Endothelial cell (in vitro differentiated cells): ENCODE measurements around the gene TMEM141. TPM values are rescaled to one million over a fixed set of nuclear protein-coding genes. Genes with fewer than 3 reads are reported as not detected.

Experiments used
- DNase-seq: peaks from one replicate; pipeline ENCODE4 v3.0.0; 2021; ENCODE audit warnings: low spot score
- H3K27ac Mint-ChIP-seq: one replicate; pipeline ENCODE4 v1.8.0; 2021; ENCODE audit warnings: mixed read lengths, inconsistent platforms; ENCODE audit not compliant: unreplicated experiment
- H3K27me3 Mint-ChIP-seq: one replicate; pipeline ENCODE4 v1.8.0; 2021; ENCODE audit warnings: mild to moderate bottlenecking, moderate library complexity, mixed read lengths, inconsistent platforms; ENCODE audit not compliant: unreplicated experiment
- H3K36me3 Mint-ChIP-seq: one replicate; pipeline ENCODE4 v1.8.0; 2021; ENCODE audit warnings: mild to moderate bottlenecking, low read depth, mixed read lengths, inconsistent platforms; ENCODE audit not compliant: unreplicated experiment
- H3K4me1 Mint-ChIP-seq: one replicate; pipeline ENCODE4 v1.8.0; 2021; ENCODE audit warnings: mild to moderate bottlenecking, mixed read lengths, inconsistent platforms; ENCODE audit not compliant: unreplicated experiment
- H3K4me3 Mint-ChIP-seq: one replicate; pipeline ENCODE4 v1.8.0; 2021; ENCODE audit warnings: mild to moderate bottlenecking, mixed read lengths, inconsistent platforms; ENCODE audit not compliant: unreplicated experiment
- H3K9me3 Mint-ChIP-seq: one replicate; pipeline ENCODE4 v1.8.0; 2021; ENCODE audit warnings: mixed read lengths, inconsistent platforms; ENCODE audit not compliant: unreplicated experiment
- total RNA-seq: library from RNA; stranded (reverse); fragmentation: NEBNext Ultra II Directional; extraction: Animal tissue kit (Norgen Biotek cat#: 25700); gene quantifications from one replicate; pipeline ENCODE4 v1.2.1, GENCODE V29; 2021; ENCODE audit not compliant: unreplicated experiment
- TF ChIP-seq, protein P1 (sequence below): fragments of 200-600 bp; sonication (generic); IDR thresholded peaks from one replicate; pipeline ENCODE4 v1.5.0; 2021; ENCODE audit warnings: antibody characterized with exemption; ENCODE audit not compliant: unreplicated experiment

The TMEM141 gene
- total RNA-seq, 1 donor from 2014 or later: 73.0 TPM

DNA sequence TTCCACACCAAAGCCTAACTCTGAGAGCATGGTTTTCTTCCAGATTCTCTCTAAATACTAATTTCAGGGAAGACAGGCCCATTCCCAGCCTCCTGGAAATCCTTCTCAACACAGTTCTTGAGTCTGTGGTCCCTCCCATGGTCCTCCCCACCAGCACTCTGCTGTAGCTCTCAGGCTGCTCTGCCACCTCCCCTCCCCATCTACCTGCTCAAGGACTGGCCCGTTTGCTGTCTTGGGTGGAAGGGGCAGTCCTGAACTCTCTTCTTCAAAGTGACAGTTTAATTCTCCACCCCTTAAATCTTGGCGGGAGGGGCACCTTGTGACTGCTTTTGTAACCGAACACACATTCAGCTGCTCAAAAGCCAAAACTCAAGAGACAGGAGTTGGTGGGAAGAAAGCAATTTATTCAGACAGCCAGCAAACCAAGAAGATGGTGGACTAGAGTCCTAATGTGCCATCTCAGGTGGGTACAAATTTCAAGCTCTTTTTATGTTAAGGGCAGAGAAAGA lies 19.2 kb upstream of the TMEM141 start:
- no peak for DNase-seq
- TF ChIP-seq, protein P1, sequence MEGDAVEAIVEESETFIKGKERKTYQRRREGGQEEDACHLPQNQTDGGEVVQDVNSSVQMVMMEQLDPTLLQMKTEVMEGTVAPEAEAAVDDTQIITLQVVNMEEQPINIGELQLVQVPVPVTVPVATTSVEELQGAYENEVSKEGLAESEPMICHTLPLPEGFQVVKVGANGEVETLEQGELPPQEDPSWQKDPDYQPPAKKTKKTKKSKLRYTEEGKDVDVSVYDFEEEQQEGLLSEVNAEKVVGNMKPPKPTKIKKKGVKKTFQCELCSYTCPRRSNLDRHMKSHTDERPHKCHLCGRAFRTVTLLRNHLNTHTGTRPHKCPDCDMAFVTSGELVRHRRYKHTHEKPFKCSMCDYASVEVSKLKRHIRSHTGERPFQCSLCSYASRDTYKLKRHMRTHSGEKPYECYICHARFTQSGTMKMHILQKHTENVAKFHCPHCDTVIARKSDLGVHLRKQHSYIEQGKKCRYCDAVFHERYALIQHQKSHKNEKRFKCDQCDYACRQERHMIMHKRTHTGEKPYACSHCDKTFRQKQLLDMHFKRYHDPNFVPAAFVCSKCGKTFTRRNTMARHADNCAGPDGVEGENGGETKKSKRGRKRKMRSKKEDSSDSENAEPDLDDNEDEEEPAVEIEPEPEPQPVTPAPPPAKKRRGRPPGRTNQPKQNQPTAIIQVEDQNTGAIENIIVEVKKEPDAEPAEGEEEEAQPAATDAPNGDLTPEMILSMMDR: no peak
- Mint-ChIP-seq H3K27me3 (peaks cover 10% of the 10 kb centered on the region), H3K27ac (no peak overlapping the region), H3K4me1 (peaks cover 2% of the 10 kb centered on the region), H3K36me3 (no peaks in the 10 kb centered on the region), H3K4me3 (no peak overlapping the region), H3K9me3 (no peaks in the 10 kb centered on the region)

DNA sequence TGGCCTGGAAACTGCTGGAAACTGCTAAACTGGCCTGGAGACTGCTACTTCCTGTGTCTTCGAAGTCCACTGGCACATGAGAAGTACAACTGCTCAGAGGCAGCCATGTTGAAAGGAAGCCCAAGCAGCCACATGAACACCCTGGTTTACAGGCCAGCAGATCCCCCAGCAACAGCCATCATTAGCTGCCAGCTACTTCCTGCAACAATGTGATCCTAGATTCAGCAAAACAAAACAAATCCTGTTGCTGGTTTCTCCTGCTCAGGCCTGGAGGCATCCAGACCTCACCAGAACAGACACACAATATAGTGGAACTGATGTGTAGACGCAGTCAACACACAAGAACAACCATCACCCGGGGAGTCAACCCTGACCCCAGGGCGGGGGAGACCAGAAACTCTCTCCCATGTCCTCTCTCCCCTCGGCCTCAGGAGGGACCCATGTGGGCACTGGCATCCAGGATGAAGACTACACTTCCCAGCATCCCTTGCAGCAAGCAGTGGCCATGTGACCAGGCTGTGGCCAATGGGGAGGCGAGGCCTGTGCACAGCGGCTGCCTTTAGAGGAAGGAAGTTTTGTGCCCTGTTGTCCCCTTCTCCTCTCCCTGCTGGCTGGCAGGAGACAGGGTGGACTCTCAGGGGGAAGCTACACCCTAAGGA lies 17.6 kb upstream of the TMEM141 start:
- Mint-ChIP-seq H3K9me3 (no peaks in the 10 kb centered on the region), H3K36me3 (peaks cover 4% of the 10 kb centered on the region), H3K27me3 (peaks cover 16% of the 10 kb centered on the region), H3K4me3 (peak overlapping the region; percentile 25), H3K27ac (no peak overlapping the region), H3K4me1 (peaks cover 2% of the 10 kb centered on the region)
- TF ChIP-seq, protein P1: no peak
- peak; percentile 33 for DNase-seq

DNA sequence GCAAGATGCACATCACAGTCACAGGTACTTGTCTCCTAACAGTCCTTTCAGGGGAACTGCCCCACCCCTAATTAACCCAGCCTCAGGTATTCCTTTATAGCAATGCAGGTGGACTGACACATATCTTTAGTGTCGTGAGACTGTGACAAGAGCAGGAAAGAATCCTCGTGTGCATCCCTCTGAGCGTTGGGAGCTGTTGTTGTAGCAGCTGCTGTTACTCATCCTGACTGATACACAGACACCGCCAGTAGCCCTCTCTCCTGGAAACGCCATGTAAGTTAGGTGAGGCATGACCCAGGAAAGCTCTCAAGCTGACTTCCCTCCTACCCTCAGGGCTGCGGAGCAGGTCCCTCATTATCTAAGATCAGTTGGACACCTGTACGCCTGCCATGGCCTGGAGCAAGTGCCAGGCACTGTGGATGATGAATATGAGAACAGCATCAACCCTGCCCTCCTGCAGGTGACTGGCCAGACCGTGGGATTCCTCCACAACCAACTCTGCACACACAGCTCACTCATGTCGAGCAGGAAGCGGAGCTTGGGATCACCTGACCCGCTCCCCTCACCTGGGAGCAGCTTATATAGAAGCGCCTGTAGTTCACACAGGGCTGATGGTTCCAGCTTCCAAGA lies 16.6 kb upstream of the TMEM141 start:
- no peak for DNase-seq
- H3K4me1 Mint-ChIP-seq: peaks cover 2% of the 10 kb centered on the region
- no peaks in the 10 kb centered on the region for H3K9me3 Mint-ChIP-seq
- H3K27me3 Mint-ChIP-seq: peaks cover 23% of the 10 kb centered on the region
- H3K27ac Mint-ChIP-seq: no peak overlapping the region
- H3K4me3 Mint-ChIP-seq: no peak overlapping the region
- TF ChIP-seq, protein P1: no peak
- H3K36me3 Mint-ChIP-seq: peaks cover 9% of the 10 kb centered on the region

DNA sequence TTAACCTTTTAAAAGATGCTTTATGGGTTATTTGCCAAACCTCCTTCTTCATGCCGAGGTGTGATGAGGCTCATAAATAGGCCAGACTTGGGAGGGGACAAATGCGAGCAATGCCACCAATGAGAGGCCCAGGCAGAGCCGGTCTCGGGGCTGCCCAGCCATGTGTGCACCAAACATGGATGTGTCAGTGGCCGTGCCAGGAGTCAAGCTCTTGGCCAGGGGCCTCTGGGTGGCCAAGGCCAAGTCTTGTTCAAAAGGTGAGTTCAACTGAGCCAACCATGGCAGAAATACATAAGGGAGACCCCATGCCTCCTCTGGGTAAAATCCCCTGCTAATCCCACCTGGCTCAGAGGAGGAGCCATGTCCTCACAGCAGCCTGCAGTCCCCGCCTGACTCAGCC lies 16.0 kb upstream of the TMEM141 start:
- no peak overlapping the region for H3K4me3 Mint-ChIP-seq
- TF ChIP-seq, protein P1: no peak
- peaks cover 24% of the 10 kb centered on the region for H3K27me3 Mint-ChIP-seq
- H3K9me3 Mint-ChIP-seq: no peaks in the 10 kb centered on the region
- DNase-seq: no peak
- peaks cover 2% of the 10 kb centered on the region for H3K4me1 Mint-ChIP-seq
- H3K36me3 Mint-ChIP-seq: peaks cover 9% of the 10 kb centered on the region
- no peak overlapping the region for H3K27ac Mint-ChIP-seq

DNA sequence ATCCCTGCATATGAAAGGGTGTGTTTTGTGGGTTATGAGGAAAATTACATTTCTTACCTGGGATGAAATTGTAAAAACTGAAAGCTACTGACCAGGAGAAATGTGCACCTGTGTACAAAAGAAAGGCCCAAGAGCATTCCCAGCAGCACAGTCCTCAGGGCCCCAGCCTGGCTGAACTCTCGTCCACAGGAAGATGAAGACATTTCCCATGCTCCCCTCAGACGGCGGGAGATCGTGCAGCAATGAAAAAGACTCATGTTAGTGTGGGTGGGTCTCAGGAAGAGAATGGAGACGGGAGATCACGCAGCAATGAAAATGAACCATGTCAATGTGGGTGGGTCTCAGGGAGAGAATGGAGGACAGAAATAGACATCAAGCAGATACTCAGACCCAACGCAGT lies 14.2 kb upstream of the TMEM141 start:
- Mint-ChIP-seq H3K9me3 (no peaks in the 10 kb centered on the region), H3K4me3 (no peak overlapping the region), H3K36me3 (peaks cover 9% of the 10 kb centered on the region), H3K27me3 (peaks cover 21% of the 10 kb centered on the region), H3K4me1 (peaks cover 2% of the 10 kb centered on the region), H3K27ac (no peak overlapping the region)
- TF ChIP-seq, protein P1: no peak
- DNase-seq: no peak
